HepG2 (cell line): ENCODE results near the gene AFF1.

Experiments used
- MEIS1 ChIP-seq: sonication (generic); formaldehyde crosslinking; IDR thresholded peaks from 2 replicates; pipeline ENCODE4 v1.9.0; 2021; ENCODE audit warnings: mild to moderate bottlenecking, missing genetic modification reagents, moderate library complexity, borderline replicate concordance
- POLR2A ChIP-seq, 2 experiments: IDR thresholded peaks; 2 replicates each; pipeline ENCODE4 v1.6.1; 2011; ENCODE audit warnings: low read depth in 2 of 2, low read length in 2 of 2, mild to moderate bottlenecking in 1 of 2, moderate library complexity in 1 of 2; ENCODE audit not compliant: insufficient read depth in 1 of 2
- POLR2AphosphoS5 ChIP-seq: IDR thresholded peaks from 2 replicates; pipeline ENCODE4 v1.6.1; 2012; ENCODE audit warnings: low read depth, low read length
- SIN3A ChIP-seq: IDR thresholded peaks from 2 replicates; pipeline ENCODE4 v1.6.1; 2011; ENCODE audit warnings: low read depth, mild to moderate bottlenecking, control low read depth, low read length, borderline replicate concordance
- SP1 ChIP-seq, 2 experiments: fragments of 450-650 bp in 1 of 2; sonication (generic) in 1 of 2; formaldehyde crosslinking in 1 of 2; IDR thresholded peaks; 2 replicates each; pipeline versions ENCODE4 v1.4.0 to v1.6.1; 2016 to 2020; ENCODE audit warnings: missing genetic modification reagents in 1 of 2
- ZNF75D ChIP-seq: sonication (generic); formaldehyde crosslinking; IDR thresholded peaks from 2 replicates; pipeline ENCODE4 v1.8.1; 2023; ENCODE audit warnings: missing genetic modification reagents, mild to moderate bottlenecking, borderline replicate concordance

- no peak for TF ChIP-seq SIN3A
- no peak for TF ChIP-seq MEIS1 (CRISPR knock-in tag)
- no peak for TF ChIP-seq POLR2A (IDR thresholded peaks at IDR 0.05; ENCODE audit: insufficient read depth in 1 of 2, low read depth in 2 of 2, low read length in 2 of 2)
- TF ChIP-seq ZNF75D, result no peak
- no peak for TF ChIP-seq SP1 (IDR thresholded peaks at IDR 0.05)
- no peak for TF ChIP-seq SP1 (CRISPR knock-in tag; IDR thresholded peaks at IDR 0.05)
- no peak for TF ChIP-seq POLR2AphosphoS5
These were observed 166.9 kb downstream of the AFF1 start for GRCh38 chr4:87101543-87102199.
